Fibroblast of villous mesenchyme (primary cell): ENCODE results near the gene CARM1. TPM values are rescaled to one million over a fixed set of nuclear protein-coding genes. Genes with fewer than 3 reads are reported as not detected.
"Not testable (repeated sequence)": the region's sequence is repeated elsewhere in the genome, so short reads cannot be mapped to it uniquely, and the experiment has no call there.

ENCODE experiments used
- DNase-seq: peaks from one replicate; pipeline ENCODE4 v3.0.0-alpha.2; 2010; ENCODE audit warnings: low read depth
- H3K4me3 ChIP-seq: 2 replicates; pipeline ENCODE4 v1.5.1; 2011; ENCODE audit warnings: low read depth, mild to moderate bottlenecking, low read length
- total RNA-seq: library from RNA; depleted of rRNA; stranded (reverse); fragments of >200 nt; gene quantifications from 2 replicates; pipeline ENCODE4 v1.2.3, GENCODE V29; 2012
- TF ChIP-seq, protein P1 (sequence below): IDR thresholded peaks from 2 replicates; pipeline ENCODE4 v1.5.1; 2012; ENCODE audit warnings: low read depth, mild to moderate bottlenecking, low read length; ENCODE audit not compliant: insufficient read depth

Gene CARM1
- total RNA-seq, 1 donor = 38.0 TPM

DNA sequence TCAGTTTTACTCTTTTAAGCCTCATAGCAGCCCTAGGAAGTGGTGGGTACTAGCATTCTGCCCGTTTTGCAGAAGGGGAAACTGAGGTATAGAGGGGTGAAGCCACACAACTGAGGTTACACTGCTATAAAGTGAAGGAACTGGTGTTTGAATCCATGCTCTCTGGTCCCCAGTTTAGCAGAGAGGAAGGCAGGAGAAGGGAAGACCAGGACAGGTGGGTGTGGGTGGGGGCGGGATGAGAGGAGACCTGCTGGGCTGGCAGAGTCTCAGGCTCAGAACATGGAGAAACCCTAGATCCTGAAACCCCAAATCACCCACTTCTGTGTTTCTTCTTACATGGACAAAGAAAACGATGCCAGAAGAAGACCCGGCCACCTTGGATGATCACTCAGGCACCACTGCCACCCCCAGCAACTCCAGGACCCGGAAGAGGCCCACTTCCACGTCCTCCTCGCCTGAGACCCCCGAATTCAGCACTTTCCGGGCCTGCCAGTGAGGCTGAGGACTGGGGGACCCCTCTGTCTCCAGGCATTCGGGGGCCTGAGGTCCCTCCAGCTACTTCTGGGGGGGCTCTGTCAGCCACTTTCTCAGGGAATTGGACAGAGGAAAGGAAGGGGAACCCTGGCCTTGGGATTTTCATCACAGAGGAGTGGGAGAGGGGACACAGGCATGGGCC lies 2.3 kb upstream of the CARM1 start:
- TF ChIP-seq, protein P1, sequence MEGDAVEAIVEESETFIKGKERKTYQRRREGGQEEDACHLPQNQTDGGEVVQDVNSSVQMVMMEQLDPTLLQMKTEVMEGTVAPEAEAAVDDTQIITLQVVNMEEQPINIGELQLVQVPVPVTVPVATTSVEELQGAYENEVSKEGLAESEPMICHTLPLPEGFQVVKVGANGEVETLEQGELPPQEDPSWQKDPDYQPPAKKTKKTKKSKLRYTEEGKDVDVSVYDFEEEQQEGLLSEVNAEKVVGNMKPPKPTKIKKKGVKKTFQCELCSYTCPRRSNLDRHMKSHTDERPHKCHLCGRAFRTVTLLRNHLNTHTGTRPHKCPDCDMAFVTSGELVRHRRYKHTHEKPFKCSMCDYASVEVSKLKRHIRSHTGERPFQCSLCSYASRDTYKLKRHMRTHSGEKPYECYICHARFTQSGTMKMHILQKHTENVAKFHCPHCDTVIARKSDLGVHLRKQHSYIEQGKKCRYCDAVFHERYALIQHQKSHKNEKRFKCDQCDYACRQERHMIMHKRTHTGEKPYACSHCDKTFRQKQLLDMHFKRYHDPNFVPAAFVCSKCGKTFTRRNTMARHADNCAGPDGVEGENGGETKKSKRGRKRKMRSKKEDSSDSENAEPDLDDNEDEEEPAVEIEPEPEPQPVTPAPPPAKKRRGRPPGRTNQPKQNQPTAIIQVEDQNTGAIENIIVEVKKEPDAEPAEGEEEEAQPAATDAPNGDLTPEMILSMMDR = no peak
- DNase-seq = no peak
- H3K4me3 ChIP-seq = no peak overlapping the region

DNA sequence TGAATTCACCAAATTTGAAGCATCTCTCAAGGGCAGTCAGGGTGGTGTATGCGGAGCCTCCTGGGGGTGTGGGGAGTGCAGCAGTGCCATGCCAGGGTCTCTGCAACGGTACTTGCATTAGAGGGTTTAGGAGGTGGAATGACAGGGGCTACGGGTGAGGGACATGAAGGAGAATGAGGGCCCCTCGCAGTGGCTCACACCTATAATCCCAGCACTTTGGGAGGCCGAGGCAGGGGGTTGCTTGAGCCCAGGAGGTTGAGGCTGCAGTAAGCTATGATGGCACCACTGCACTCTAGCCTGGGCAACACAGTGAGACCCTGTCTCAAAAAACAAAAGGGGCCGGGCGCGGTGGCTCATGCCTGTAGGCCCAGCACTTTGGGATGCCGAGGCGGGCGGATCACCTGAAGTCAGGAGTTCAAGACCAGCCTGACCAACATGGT lies 1.5 kb upstream of the CARM1 start:
- not testable (repeated sequence) for DNase-seq, H3K4me3 ChIP-seq

DNA sequence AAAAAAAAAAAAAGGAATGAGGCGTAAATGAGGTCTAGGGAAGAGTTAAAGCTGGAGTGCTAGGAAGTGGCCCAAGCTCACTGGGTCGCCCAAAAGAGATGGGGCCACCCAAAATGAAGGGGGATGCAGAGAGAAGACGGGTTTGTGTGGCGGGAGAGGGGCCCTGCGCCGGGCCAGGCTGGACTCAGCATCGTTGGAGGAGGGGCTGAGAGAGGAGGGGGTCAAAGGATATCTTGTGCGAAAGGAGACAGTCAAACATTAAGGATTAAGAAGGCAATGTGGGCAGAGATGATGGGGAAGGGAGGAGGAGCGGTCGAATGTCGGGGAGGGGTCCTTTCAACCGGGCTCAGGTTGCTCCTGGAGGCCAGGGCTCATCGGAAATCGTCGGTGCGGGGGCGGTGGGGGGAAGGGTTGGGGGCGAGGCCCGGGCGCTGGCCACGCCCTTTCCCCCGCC lies 825 bp upstream of the CARM1 start:
- TF ChIP-seq, protein P1 = no peak
- DNase-seq = no peak
- H3K4me3 ChIP-seq = peak overlapping the region; percentile 50

DNA sequence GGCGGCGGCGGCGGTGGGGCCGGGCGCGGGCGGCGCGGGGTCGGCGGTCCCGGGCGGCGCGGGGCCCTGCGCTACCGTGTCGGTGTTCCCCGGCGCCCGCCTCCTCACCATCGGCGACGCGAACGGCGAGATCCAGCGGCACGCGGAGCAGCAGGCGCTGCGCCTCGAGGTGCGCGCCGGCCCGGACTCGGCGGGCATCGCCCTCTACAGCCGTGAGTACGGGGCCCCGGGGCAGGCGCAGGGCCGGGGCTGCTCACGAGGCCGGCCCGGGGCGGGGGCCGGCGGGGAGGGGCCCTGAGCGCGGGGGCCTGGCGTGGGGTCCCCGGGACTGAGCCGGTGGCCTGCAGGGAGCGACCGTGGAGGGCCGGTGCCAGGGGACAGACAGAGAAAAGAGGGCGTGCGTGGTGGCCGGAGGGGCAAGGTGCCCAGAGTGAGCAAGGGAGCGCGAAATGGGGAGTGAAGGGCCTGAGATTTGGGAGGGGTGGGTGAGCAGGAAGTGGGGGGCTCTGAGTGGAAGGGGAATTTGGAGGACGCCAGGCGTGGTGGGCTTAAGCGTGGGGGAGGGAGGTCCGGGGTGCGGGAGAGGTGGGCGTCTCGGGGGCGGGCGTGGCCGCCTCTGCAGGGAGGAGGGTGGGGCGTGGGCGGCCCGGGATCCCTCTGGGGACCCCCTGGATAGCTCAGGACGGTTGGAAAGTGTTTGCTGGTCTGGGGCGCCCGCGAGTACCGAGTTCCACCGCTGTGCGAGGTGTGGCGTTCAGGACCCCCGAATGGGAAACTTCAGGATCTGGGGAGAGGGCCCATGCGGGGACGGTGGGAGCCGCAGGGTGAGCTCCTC lies 575 bp downstream of the CARM1 start:
- TF ChIP-seq, protein P1 = peak; percentile 12
- H3K4me3 ChIP-seq = peak overlapping the region; percentile 93
- DNase-seq = no peak

DNA sequence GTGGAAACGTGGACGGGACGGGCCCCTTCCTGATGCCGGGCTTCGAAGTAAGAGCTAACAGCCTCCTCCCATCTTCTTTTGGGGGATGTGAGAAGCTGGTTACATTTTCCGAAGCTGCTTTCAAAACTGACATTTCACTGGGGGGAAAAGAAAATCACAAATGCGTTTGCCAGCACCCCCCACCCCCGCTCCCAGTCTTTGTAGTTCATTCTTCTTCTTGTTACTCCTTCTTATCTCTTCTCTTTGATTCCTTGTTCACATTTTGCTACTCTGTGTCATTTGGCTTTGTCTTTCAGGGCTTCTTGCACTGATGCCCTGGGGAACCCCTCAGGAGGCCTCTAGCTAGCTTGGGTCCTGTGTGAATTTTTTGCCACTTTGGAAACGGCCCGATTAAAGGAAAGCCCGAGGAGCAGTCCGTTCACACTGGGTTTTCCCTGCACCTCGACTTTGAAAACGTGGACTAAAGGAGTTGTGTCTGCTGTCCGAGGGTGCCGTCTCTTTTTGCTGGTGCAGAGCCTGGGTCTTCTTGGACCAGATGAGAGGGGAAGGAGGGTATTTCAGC lies 1.3 kb downstream of the CARM1 start:
- peak overlapping the region; percentile 93 for H3K4me3 ChIP-seq
- DNase-seq = no peak
- TF ChIP-seq, protein P1 = no peak

DNA sequence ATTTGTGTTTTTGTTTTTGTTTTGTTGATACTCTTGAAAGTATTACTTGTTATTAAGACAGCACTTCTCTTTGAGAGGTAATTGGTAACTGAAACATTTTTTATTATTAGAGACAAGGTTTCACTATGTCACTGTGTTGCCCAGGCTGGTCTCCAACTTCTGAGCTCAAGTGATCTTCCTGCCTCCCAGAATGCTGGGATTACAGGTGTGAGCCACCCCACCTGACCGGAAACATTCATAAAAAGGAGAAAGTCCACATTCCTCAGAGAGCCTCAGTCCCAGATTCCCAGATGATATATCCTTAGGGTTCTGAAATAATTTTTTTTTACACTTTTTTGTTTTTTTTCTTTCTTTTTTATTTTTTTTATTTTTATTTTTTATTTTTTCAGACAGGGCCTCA lies 2.7 kb downstream of the CARM1 start:
- TF ChIP-seq, protein P1 = no peak

DNA sequence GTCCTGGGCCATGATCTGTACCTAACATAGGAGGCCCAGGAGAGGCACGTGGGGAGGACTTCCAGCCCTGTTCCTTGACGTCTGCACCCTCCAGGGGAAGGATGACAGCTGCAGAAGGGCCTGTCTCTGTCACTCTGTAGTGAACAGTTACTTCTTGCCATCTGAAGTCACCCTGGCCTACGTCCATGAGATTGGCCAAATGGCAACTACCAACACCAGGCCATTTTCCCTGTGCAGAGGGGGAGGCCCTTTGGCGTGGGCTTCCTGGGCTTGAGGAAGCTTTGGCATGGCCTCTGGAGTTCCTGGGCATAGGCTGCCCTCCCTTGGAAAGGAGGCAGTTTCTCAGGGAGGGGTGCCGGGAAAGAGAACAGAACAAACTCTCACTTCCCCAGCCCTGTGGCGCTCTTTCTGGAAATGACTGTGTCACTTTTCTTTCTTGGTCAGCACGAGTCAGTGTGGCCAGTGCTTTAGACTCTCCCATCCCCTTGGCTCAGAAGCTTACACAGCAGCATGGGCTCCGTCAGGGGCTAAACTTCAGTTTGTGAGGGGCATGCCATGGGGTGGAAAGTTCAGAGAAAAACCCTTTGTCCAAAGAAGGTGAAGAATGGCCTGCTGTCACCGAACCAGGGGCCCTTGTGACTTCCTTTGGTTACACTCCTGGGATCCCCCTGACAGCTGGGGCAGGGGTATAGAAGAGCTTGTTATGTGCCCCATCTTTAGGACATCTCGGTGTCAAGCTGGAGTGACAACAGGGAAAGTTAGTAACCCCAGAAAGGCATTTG lies 5.3 kb downstream of the CARM1 start:
- DNase-seq = no peak
- TF ChIP-seq, protein P1 = no peak
- no peak overlapping the region for H3K4me3 ChIP-seq

More for the DNA sequence above, 2.7 kb downstream of the CARM1 start:
- no peak for DNase-seq
- no peak overlapping the region for H3K4me3 ChIP-seq

DNA sequence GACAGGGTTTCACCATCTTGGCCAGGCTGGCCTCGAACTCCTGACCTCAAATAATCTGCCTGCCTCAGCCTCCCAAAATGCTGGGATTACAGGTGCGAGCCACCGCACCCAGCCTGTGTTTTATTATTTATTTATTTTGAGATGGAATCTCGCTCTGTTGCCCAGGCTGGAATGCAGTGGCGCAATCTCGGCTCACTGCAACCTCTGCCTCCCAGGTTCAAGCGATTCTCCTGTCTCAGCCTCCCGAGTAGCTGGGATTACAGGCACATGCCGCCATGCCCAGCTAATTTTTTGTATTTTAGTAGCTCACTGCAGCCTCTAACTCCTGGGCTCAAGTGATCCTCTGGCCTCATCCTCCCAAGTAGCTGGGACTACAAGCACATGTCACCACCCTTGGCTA lies 6.3 kb downstream of the CARM1 start:
- H3K4me3 ChIP-seq, DNase-seq: not testable (repeated sequence)
